Cardiac atrium fibroblast (primary cell): ENCODE results near the gene CST3. TPM values are rescaled to one million over a fixed set of nuclear protein-coding genes. Genes with fewer than 3 reads are reported as not detected.

Experiments used
- total RNA-seq: library from RNA; depleted of rRNA; stranded (reverse); fragments of >200 nt; gene quantifications from 2 replicates; pipeline ENCODE4 v1.2.3, GENCODE V29; 2015

CST3 gene
- 815 and 985 TPM in 2 replicates for total RNA-seq

GRCh38 chr20:23637282-23638221, at the start of gene CST3:
TSS of gene CST3 (minus strand) at chr20:23637955. CDS start at chr20:23637862, 93 bp downstream.

GRCh38 chr20:23605867-23606651, 31.7 kb downstream of the CST3 start, which contains the start of gene CST9:
TSS of gene CST9 (minus strand) at chr20:23605917. CDS start at chr20:23605864, 53 bp downstream.

Other genes starting within 250 kb of the CST3 start
- gene NAPB, start 216.5 kb downstream of the CST3 start, total RNA-seq = 3.8 and 7.9 TPM in 2 replicates
- not detected in 2 replicates for gene CSTL1, start 198.3 kb downstream of the CST3 start, total RNA-seq
- gene CST11, start 185.1 kb downstream of the CST3 start, total RNA-seq = not detected in 2 replicates
- not detected in 2 replicates for gene CST8, start 146.8 kb downstream of the CST3 start, total RNA-seq
- not detected in 2 replicates for gene CST9L, start 69.5 kb downstream of the CST3 start, total RNA-seq
- not detected in 2 replicates for gene CST9, start 32.0 kb downstream of the CST3 start, total RNA-seq
- not detected in 2 replicates for gene CST4, start 51.1 kb upstream of the CST3 start, total RNA-seq
- gene CST1, start 113.0 kb upstream of the CST3 start, total RNA-seq = not detected in 2 replicates
- 0.16 TPM in 1 of 2 replicates, not detected in the other for gene CST2, start 188.8 kb upstream of the CST3 start, total RNA-seq
- not detected in 2 replicates for gene CST5, start 241.8 kb upstream of the CST3 start, total RNA-seq